MCF 10A (cell line): ENCODE data around the gene AFG3L2. TPM values are rescaled to one million over a fixed set of nuclear protein-coding genes. Genes with fewer than 3 reads are reported as not detected.
A peak's percentile ranks its signal among the peaks of the same experiment; 100 is the strongest.

Experiments used
- Bru-seq: library from RNA; stranded (reverse); fragments of 400-500 nt; gene quantifications from one replicate; lab custom pipeline; 2021; lab: Mats Ljungman, UMichigan
- BruChase-seq, 2 experiments: library from RNA; stranded (reverse); fragments of 400-500 nt; gene quantifications; one replicate each; lab custom pipeline; 2021; lab: Mats Ljungman, UMichigan
- BruUV-seq: library from RNA; stranded (reverse); fragments of 400-500 nt; replicated peaks from 2 replicates; lab custom pipeline; 2021; lab: Mats Ljungman, UMichigan
- CTCF ChIA-PET: fragments of 300-600 bp; sonication (Branson Sonifier 250); formaldehyde crosslinking; extraction: SDS; loops from one replicate; lab custom pipeline; 2021; ENCODE audit warnings: antibody characterized with exemption, inconsistent platforms; lab: Yijun Ruan, JAX
- POLR2A ChIA-PET: fragments of 300-600, 350-650 bp; sonication (Branson Sonifier 250); formaldehyde crosslinking; extraction: SDS; loops from one replicate; lab custom pipeline; 2020; ENCODE audit warnings: antibody characterized with exemption, inconsistent platforms; lab: Yijun Ruan, JAX
- DNase-seq: peaks from one replicate; pipeline ENCODE4 v3.0.0-alpha.2; 2018; ENCODE audit not compliant: unreplicated experiment
- H3K27ac Mint-ChIP-seq: one replicate; pipeline ENCODE4 v1.8.0; 2022; ENCODE audit warnings: mild to moderate bottlenecking, low read depth, mixed read lengths; ENCODE audit not compliant: unreplicated experiment
- H3K27me3 Mint-ChIP-seq: one replicate; pipeline ENCODE4 v1.8.0; 2022; ENCODE audit warnings: mixed read lengths; ENCODE audit not compliant: insufficient read depth, unreplicated experiment
- H3K36me3 Mint-ChIP-seq: one replicate; pipeline ENCODE4 v1.8.0; 2022; ENCODE audit warnings: mild to moderate bottlenecking, moderate library complexity, mixed read lengths; ENCODE audit not compliant: insufficient read depth, unreplicated experiment
- H3K4me1 Mint-ChIP-seq: one replicate; pipeline ENCODE4 v1.8.0; 2022; ENCODE audit warnings: mixed read lengths; ENCODE audit not compliant: insufficient read depth, unreplicated experiment
- H3K4me3 Mint-ChIP-seq: one replicate; pipeline ENCODE4 v1.8.0; 2022; ENCODE audit warnings: mild to moderate bottlenecking, moderate library complexity, mixed read lengths; ENCODE audit not compliant: unreplicated experiment
- H3K9me3 Mint-ChIP-seq: one replicate; pipeline ENCODE4 v1.8.0; 2022; ENCODE audit warnings: mixed read lengths; ENCODE audit not compliant: unreplicated experiment
- CTCF ChIP-seq: fragments of 200-600 bp; IDR thresholded peaks from one replicate; pipeline ENCODE4 v1.8.0; 2022; ENCODE audit warnings: antibody characterized with exemption, mild to moderate bottlenecking; ENCODE audit not compliant: unreplicated experiment
- intact Hi-C: fragments of 100-400 bp; cut with micrococcal nuclease; formaldehyde crosslinking; loops from 2 replicates; pipeline ENCODE4 v1.14.1; 2022
- long read RNA-seq: library from polyadenylated mRNA; stranded (forward); transcript quantifications from one replicate; pipeline ENCODE4 v2.0.0, GENCODE V29; 2022
- total RNA-seq: library from RNA; stranded (reverse); gene quantifications from 2 replicates; pipeline ENCODE4 v1.2.3, GENCODE V29; 2022

Gene AFG3L2
- total RNA-seq = 56.7 and 77.2 TPM in 2 replicates
- Bru-seq, nascent RNA = percentile 83 among the genes with signal in this experiment
- percentile 86 among the genes with signal in this experiment for BruChase-seq, experiment 1, labeled RNA remaining after a 6-hour chase
- BruChase-seq, experiment 2, labeled RNA remaining after a 2-hour chase = percentile 82 among the genes with signal in this experiment
- long read RNA-seq, transcript AFG3L2-201 (17 exons, 3,247 nt) = major isoform, 218 of 265 reads
- long read RNA-seq, partial matches to known transcripts = 16 of 265 reads
- long read RNA-seq, other reads (novel, unspliced or antisense) = 31 of 265 reads

GRCh38 chr18:12376754-12377555 is at the start of gene AFG3L2:
TSS of gene AFG3L2 (minus strand) at chr18:12377227. CDS start at chr18:12377082, 145 bp downstream.
- no peak for TF ChIP-seq CTCF
- no peaks in the 10 kb centered on the region for H3K9me3 Mint-ChIP-seq
- DNase-seq = peak; percentile 98
- BruUV-seq = no TSS peak
- CTCF ChIA-PET = interaction anchor here (0.6 to 1.1 kb wide), 5 partner anchors 38 to 382 kb away, joined by 3 read pairs; no protein-coding TSS in a partner anchor
- no peaks in the 10 kb centered on the region for H3K27me3 Mint-ChIP-seq
- H3K27ac Mint-ChIP-seq = peak within 1 kb of the TSS; percentile 90
- peaks cover 18% of the 10 kb centered on the region for H3K36me3 Mint-ChIP-seq
- intact Hi-C loops = no loop called here
- POLR2A ChIA-PET = interaction anchor here (0.5 to 2.7 kb wide), 53 partner anchors 9 to 1349 kb away, joined by 3 to 22 read pairs (median 4); partner anchors contain the start of genes CEP192, CEP76, FAM210A and IMPA2
- H3K4me1 Mint-ChIP-seq = peaks cover 24% of the 10 kb centered on the region
- peak within 1 kb of the TSS; percentile 85 for H3K4me3 Mint-ChIP-seq

DNA sequence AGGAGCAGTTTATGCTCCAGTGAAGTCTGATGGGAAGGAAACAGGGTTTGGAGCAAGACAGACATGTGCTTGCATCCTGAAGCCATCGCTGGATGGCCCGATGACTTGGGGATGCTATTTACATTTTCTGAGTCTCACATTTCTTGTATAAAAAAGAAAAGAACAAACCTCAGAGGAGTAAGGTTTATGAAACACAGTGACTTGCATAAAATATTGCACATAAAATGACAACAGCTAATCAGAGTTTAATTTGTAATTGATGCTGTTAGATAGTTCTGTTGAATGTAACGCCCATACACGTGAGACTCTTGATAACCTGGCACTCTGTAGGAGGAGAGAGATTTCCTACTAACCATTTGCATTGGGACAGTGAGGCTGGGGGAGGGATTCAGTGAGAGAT is 47.2 kb upstream of the AFG3L2 start:
- no TSS peak for BruUV-seq
- H3K9me3 Mint-ChIP-seq = no peaks in the 10 kb centered on the region
- H3K36me3 Mint-ChIP-seq = peaks cover 7% of the 10 kb centered on the region
- H3K4me1 Mint-ChIP-seq = peaks cover 5% of the 10 kb centered on the region
- POLR2A ChIA-PET = no interaction called here
- no peak overlapping the region for H3K27ac Mint-ChIP-seq
- intact Hi-C loops = no loop called here
- H3K27me3 Mint-ChIP-seq = no peaks in the 10 kb centered on the region
- TF ChIP-seq CTCF = no peak
- no peak for DNase-seq
- CTCF ChIA-PET = interaction anchor here (0.7 kb wide), 1 partner anchor 60 kb away, joined by 3 read pairs; no protein-coding TSS in a partner anchor
- H3K4me3 Mint-ChIP-seq = no peak overlapping the region

DNA sequence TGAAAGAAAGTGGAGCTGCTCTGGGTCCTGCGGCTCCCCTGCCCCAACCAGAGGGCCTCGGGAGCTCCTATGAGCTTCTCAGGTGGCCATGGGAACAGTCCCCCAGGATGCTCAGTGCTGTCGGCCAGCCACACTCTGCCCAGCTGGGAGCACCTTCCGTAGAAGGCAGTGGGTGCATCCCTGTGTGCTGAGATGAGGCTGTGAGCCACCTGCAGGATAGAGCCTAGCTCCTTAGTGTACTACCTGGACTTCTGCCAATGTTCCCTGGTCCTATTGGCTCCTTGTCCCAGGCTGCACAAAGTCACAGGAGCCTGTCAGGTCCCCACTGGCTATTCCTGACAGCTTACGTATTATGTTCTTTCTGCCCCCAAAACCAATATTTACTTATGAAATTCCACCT is 46.8 kb upstream of the AFG3L2 start:
- Mint-ChIP-seq H3K4me3 (no peak overlapping the region), H3K27me3 (no peaks in the 10 kb centered on the region), H3K4me1 (peaks cover 5% of the 10 kb centered on the region), H3K36me3 (peaks cover 7% of the 10 kb centered on the region), H3K9me3 (no peaks in the 10 kb centered on the region), H3K27ac (no peak overlapping the region)
- POLR2A ChIA-PET = no interaction called here
- intact Hi-C loops = no loop called here
- no TSS peak for BruUV-seq
- CTCF ChIA-PET = interaction anchor here (0.7 kb wide), 1 partner anchor 61 kb away, joined by 3 read pairs; no protein-coding TSS in a partner anchor
- DNase-seq = no peak
- no peak for TF ChIP-seq CTCF

DNA sequence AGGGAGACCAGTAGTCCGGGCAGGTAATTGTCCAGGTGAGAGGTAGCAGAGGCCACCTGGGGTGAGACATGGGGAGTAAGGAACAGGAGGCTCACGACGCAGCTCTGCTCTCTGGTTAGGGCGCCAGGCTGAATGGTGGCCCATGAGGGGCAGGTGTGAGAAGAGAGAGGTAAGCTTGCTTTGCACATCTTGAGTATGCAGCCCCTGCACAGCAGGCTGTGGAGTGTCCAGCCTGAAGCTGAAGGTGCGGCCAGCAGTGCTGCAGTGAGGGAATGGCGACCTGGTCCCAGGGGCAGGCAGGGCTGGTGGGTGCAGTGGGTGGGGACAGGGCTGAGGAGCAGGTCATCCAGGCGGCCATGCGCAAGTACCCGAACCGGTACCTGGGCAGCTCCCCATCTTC is 46.4 kb upstream of the AFG3L2 start:
- peaks cover 5% of the 10 kb centered on the region for H3K4me1 Mint-ChIP-seq
- H3K4me3 Mint-ChIP-seq = no peak overlapping the region
- POLR2A ChIA-PET = no interaction called here
- no peaks in the 10 kb centered on the region for H3K27me3 Mint-ChIP-seq
- no peaks in the 10 kb centered on the region for H3K9me3 Mint-ChIP-seq
- H3K36me3 Mint-ChIP-seq = peaks cover 3% of the 10 kb centered on the region
- no peak for TF ChIP-seq CTCF
- H3K27ac Mint-ChIP-seq = peak overlapping the region; percentile 43
- no TSS peak for BruUV-seq
- no peak for DNase-seq
- CTCF ChIA-PET = interaction anchor here (0.7 to 1.4 kb wide), 4 partner anchors 31 to 236 kb away, joined by 3 to 4 read pairs (median 3); no protein-coding TSS in a partner anchor
- intact Hi-C loops = no loop called here
